Measurements from ENCODE around the gene CPNE4. TPM values are rescaled to one million over a fixed set of nuclear protein-coding genes. Genes with fewer than 3 reads are reported as not detected.

The CPNE4 gene
- total RNA-seq, 1 donor from 2014 or later = not detected

DNA sequence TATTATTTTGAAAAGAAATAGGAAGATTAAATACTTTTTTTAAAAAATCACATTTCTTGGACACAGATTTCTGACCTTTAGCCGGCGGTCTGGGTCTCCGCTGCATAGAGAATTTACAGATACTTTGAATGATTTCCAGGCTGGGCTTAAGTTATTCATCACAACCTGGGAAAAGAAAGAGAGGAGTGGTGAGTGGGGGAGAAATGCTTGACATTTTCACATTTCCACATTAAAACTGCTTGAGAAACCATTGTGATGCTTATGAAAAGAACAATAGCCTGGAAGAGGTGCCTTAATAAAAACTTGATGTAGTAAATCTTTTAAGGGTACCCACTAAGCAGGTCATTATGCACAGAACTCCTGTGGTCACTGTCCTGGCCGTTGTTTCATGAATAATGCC is 365.2 kb downstream of the CPNE4 start:
- DNase-seq = no peak

DNA sequence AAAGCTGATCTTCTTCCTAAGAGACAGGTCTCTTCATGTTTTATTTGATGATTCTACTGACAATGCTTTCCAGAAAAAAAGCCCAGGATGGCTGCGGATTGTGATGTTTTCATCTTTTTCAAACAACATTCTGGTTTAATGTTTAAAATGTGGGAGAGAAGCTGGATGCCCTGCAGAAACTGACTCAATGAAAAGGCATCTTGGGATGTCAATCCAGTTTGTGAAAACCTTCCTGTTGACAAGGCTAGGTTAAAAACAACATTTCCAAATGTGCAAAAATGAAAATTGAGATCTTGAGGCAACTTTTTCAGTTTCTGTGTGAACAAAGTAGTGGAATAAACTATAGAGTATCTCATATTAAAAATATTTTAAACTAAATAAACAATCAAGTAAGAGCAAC is 376.0 kb downstream of the CPNE4 start:
- DNase-seq = no peak

DNA sequence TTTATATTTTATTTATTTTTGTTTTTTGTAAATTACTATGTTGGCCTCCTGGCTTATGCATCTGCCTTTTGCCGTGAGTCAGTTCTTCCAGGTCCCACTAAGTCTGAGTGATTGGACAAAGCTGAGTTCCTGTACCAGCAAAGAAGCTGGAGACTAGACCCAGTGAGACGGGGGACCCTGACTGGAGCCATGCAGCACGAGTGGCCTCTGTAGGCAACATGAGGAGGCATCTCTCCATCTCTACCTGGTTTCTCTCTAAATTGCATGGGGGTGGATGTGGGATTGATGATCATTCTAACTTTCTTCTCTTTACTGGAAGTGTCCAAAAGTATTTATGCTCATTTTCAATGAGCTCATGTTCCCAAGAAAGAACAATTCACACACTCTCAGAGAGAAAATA is 376.7 kb downstream of the CPNE4 start:
- DNase-seq = peak; percentile 4

DNA sequence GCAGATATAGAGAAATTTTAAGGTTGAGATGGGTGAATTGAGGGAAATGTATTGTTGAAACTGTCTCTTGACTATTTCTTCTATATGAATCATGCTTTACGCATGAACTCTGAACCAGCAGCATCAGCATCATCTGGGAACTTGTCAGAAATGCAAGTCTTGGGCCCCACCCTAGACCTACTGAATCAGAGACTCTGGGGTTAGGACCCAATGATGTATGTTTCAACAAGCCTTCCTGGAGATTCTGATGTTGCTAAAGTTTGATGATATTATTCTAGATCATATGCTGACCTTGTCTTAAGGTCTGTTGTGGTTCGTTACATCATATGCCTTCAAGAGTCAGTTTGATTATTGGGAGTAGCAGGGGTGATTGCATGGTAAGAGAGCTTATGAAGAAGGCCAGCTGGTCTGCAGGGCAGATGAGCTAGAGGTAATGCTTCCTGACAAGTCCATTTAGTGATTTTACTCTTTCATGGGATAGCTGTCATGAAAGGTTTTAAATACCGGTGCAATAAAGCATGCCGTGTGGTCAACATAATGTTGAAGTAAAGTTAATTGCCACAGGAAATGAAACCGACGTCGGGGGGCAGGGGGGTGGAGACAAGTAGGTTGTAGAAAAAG is 379.6 kb downstream of the CPNE4 start:
- no peak for DNase-seq

DNA sequence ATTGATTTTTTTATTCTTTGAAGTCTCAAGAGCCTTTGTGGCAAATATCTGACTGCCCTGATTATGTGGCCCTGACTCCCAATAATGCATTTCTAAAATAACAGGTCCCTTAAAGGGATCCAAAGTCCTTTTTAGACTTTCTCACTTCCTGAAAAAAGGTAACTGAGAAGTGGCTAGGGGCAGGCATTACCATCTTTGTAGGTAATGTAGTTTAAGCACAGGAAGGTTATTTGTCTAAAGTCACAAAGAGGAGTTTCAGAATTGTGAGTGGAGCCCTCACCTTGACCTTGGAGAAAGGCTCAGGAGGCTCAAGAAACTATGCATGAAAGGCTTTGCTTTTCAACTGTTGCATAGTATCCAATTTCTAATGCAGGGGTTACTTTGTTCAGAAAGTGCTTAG is 389.2 kb downstream of the CPNE4 start:
- no peak for DNase-seq

DNA sequence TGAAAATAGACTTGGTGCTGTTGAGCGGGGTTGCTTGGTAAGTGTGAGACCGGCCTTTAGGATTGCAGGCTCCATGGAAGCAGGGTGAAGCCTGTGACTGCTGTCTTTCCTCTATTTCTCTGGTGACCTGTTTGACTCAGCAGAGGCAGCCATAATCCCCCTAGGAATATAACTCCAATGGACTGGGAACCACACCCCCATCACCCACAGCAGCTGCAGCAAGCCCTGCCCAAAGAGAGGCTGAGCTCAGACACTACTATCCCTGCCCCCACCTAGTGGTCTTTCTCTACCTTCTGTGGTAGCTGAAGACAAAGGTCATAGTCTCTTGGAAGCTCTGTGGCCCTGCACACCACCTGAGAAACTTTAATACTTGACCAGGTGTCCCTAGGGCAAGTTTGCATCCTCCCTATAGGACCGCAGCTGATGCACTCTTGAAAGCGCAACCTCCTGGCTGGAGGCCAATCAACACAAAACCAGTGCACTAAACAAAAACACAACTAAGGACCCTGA is 398.5 kb downstream of the CPNE4 start:
- no peak for DNase-seq

DNA sequence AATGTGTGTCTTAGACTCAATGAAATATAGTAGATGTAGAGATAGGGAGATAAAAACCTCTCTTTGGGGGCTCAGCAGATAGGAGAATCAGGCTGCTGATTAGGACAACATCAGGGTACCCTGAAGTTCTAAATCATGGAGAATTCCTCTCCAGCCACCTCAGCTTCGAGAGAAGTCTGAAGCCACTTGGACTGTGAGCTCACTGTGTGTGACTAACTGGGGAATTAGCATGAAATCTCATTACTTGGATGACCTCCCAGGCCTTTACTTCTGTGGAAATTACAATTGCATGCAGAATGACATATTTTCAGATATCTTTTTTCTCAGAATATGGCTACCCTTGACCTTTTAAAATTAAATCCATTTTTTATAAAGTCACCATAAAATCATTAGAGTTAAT is 404.0 kb downstream of the CPNE4 start:
- DNase-seq = no peak

DNA sequence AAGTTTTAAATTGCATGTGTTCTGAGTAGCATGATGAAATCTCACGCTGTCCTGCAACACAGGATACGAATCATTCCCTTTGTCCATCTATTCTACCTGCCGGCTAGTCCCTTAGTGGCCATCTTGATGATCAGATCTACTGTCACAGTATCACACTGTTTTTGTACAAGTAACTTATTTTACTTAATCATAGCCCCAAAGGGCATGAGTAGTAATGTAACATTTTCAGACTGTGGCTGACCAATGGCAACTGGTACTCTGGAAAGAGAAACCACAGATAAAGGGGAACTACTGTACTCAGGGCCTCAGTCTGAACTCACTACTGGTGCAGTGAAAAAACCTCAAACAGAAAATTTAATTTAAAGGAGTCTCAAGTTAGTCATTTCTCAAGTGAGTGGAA is 404.7 kb downstream of the CPNE4 start:
- DNase-seq = no peak

DNA sequence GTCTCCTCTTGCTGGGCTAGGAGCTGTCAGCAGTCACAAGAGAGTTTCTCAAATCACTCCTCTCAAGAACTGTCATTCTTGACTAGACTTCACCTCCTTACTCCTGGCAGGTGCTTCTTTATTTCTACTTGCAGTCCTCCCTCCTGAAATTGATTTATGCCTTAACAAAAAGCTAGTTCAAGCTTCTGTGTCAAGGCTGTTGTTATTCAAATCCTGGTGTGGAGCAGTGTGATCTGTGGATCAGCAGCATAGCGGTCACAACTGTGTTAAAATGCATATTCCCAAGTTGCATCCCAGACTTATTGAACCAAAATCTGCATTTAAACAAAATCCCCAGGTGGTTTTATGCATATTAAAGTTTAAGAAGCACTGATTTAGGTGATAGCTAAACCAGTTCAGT is 411.4 kb downstream of the CPNE4 start:
- DNase-seq = no peak

DNA sequence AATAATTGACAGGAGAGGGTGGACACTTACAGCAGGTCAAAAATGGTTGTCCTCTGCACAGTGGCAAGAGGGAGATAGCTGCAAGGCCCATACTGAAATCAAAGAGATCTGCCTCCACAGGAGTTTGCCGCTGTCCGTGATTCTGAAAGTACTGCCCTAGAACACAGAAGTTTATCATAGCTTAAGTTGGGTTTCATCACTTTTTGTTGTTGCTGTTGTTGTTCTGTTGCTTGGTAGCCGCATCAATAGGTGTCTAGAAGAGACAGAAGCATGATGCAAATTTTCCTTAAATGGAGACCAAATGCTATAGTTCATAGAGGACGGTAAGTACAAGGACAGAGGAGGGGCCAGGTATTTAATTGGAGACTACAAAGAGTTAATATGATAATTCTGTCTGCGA is 412.1 kb downstream of the CPNE4 start:
- no peak for DNase-seq

DNA sequence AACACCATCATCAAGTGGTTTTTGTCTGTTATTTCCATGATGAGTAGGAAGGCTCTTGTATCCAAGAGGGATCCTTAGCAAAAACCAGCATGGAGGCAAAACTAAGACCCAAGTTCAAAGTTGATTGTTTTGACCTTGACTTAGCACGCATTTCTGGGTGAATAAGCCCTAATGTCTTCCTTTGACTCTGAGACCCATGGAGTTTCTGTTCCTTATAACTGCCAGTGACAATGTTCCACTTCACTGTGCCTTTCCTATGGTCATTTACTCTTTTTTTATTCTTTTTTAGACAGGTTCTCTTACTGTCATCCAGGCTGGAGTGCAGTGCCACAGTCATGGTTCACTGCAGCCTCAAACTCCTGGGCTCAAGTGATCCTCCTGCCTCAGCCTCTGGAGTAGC is 413.8 kb downstream of the CPNE4 start:
- no peak for DNase-seq

DNA sequence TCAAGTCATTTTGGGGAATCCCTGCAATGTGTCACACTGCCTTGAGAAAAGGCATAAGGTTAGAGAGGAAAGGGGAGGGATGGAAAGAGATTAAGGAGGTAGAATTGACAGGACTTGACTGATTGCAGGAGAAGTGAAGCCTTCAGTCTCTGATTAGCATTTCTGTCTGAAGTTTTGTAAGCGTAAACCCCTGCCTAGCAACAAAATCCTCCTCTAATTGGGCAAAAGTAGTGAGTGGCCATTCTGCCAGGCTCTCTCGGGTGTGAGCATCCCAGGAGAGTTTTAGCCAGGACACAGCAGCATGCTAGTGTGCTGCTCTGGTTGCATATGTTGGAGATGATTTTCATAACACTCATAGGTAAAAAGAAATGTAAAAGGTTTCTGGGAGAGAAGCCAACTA is 415.0 kb downstream of the CPNE4 start:
- no peak for DNase-seq

DNA sequence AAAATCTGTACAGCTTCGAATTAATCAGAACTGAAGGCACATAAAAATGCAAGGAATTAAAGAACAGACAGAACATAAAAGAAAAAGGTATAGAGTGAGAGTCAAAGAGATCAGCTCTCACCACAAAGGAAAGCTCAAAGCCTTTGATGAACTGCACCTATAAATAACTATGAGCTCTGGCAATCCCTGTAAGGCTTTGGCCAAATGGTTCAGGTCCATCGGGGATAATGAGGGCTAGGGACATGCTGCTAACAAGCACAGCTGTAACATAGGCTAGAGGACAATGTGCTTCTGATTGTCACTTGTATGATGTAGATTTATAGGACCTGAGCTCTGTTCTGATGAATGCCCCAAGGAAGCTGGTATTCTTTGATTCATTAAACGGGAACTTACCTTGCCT is 418.1 kb downstream of the CPNE4 start:
- DNase-seq = no peak

DNA sequence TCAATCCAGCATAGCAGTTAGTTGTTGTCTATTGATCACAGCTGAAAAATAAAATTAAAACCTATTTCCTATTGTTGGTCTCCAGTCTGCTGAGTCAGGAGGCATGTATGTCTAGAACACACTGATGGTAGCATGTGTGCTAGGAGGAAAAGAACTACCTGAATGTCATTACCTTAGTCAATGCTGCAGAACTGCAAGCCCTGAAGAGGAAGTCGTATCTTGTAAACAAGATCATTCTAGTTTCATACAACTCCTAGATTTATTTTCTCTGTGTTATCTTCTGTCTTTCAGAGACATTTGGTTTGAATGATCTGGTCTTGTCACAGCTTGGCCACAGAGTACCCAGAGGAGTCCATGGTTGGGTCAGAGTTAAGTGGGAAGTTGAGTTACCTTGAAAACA is 422.1 kb downstream of the CPNE4 start:
- DNase-seq = no peak

DNA sequence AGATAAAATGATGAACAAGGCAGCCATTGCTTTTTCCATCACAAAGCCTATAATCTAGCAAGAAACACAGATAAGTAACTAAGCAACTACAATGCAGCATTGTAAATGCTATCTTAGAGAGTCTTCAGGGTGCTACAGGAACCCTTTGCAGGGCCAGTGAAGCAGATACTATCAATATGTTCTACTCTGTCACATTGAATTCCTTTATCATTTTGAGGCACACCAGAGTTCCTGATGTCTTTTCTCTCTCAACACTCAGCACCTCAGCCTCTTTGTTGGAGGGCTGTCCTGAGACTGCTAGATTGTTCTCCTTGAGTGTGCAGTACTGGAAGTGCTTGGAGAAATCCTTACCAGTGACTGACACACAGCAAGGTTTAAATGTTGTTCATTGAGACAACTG is 424.6 kb downstream of the CPNE4 start:
- DNase-seq = no peak

DNA sequence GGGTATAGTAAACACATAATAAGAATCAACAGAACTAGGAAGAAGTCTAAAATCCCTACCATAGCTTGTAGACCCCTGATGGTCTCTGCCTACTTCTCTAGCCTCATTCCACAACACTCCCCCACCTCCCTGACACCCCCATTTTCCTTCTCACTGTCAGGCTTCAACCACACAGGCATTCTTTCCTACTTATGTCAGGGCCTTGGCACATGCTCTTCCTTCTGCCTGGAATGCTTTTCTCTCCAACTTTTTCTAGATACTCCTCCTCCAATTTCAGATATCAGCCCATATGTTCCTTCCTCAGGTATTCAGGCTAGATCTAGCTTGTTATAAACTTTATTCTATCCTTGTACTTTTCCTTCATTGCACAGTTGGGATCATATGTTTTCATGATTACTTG is 426.1 kb downstream of the CPNE4 start:
- DNase-seq = no peak

DNA sequence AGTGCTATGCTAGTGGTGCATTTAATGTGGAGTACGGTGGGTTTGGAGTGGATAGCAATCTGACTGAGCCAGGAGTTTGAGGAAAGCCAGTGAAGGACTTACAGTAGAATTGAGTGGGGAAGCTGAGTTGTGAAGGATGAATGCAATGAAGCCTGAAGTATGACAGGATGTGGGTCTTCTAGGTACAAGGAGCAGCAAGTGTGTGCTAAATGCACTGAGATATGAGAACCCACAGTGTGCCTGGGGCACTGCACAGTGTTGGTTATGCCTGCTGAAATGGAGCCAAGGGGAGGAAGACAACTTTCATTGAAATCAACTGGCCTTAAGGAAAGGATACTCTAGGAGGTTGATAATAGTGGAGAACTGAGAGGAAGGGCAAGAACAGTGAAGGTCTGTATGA is 426.5 kb downstream of the CPNE4 start:
- DNase-seq = no peak

DNA sequence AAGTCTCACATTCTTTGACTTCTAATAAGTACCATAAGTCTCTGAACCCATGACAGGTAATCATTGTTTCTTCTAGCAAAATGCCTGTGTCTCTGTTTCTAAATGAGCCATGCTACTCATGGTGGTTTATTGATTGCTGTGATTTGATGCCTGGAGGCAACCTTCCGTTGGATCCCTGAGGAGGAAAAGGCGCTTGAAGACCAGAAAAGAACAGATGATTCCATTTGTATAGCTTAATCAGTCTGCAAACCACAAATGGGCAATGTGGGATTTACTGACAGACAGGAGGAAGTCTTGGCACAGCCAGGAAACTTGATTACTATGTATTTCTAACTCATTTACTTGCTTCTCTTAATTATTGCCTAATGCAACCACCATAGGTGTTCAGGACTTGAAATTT is 428.9 kb downstream of the CPNE4 start:
- no peak for DNase-seq

DNA sequence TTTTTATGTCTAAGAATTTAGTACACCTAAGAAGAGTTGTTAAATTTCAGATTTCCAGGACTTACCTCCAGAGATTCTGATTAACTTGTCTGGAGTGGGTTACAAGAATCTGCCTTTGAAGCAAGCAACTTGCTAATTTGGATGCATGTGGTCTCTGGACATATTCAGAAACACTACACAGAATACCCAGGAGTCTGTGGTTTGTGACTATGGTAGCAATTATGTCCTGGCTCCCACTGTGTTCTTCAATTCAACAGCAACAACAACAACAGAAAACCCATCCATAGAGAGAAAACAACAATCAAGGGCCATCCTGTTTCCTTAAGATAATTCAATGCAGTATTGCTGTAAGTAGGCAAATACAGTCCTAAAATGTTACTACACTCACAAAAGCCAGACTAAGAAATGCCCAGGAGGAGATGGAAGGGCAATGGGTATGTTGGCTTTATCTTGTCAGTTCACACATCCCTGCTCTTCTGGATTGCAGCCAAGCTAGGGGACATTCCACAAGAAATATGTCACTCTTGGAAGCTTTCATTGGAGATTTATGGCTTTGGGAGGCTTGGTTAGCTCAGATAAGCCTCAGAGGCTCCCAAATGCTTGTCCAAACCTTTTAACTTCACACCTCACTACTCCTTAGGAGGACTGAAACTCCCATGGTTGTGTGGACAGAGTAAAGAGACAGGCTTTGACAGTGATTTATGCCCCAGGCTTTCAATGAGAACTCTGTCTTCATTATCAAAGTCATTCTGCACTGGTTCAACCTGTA is 432.6 kb downstream of the CPNE4 start:
- DNase-seq = no peak

DNA sequence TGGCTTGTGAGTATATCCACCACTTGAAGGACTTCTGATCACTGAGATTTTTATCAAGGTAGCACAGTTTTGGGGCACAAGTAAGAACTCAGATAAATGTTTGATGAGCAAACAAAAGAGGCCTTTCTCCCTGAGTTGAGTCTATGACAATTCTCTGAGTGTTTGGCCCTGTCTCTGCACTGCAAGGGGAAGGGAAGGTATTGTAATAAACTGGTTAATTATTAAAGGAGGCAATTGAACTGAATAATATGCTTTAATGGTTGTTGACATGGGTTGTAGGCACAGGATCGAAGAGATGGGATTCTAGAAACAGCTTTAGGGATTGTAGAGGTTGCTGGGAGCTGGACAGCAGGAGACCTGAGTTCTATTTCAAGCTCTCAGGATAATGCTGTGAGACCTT is 437.0 kb downstream of the CPNE4 start:
- DNase-seq = no peak

DNA sequence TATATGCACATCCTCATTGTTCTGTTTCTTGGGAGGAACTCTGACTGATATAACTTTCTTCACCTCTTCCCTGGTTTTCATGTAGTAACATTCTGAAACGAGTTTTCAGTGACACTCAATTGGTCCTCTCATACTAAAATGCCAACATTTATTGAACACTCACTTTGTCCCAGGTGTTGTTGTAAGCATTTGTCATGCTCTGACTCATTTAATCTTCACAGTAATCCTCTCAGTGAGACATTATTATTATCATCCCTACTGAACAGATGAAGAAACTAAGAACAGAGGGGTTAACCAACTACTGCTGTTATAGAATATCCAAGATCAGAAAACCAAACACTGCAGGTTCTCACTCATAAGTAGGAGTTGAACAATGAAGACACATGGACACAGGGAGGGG is 437.9 kb downstream of the CPNE4 start:
- no peak for DNase-seq

DNA sequence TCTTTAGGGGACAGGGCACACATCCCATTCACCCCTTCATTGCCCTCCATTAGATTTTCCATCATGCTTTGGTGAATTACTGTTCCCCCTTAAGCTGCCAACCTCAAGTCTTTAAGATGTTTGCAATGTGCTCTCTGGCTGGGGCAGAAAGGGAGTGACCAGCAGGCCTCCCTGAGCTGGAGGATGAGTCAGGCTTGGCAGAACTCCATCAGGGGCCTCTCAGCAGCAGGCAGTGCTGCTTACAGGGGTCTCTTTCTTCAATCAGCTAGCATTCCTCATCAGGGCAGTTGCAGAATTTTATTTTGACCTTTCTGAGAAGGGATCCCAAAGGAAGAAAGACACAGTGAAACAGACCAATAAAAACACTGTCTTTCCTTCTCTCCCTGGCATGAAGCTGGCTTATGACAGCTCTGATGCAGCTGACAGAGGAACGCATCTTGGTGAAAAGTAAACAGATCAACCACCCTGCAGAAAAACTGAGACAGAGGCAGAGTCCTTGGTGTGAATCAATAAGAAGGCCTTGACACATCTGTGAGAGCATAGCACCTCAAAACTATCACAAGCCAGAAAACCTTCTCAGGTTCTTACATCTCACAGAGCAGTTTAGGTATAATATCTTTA is 443.3 kb downstream of the CPNE4 start:
- DNase-seq = no peak

DNA sequence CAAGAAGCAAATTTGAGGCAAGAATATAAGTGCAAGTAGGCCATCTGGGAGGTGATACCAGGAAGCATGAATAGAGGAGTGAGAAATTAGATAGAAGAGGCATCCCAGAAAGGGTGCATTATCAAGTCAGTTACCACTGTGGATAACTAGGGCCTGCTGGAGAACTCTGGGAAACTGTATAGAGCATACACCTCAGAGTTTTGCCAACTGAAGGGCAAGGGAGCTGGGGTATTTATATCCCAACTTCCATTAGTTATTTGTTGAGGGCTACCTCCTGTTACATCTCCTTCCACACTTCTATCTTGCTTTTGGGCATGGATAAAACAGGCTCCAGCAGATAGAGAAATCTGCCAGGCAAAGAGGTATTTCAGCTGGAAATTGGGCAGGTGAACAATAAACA is 448.5 kb downstream of the CPNE4 start:
- no peak for DNase-seq

DNA sequence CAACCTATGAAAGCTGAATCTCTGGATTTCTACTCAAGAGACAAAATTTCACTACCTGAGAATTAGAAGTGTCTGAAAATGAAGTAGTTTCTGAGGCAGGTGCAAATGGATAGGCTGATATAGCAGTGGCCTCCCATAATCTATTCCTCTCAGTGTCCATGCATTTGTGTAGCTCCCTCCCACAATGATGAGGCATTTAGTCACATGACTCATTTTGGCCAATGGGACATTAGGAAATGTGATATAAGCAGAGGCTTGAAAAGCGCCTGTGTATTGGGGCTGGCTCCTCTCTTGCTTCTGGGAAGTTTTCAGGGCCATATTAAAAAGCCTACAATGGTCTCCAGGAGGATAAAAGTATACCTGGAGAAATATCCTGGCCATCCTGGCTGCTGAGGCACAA is 452.4 kb downstream of the CPNE4 start:
- DNase-seq = no peak
